SK-N-SH treated with all-trans-retinoic acid at 6 μM for 48 hours (cell line): ENCODE measurements around the gene ARHGAP8.

Experiments used
- ATAC-seq: fragments of 200-7000 bp; cut with Tn5 transposase; 3 replicates; pipeline ENCODE4 v1.9.1; 2020; ENCODE audit warnings: mild to moderate bottlenecking, moderate library complexity
- ARNTL ChIP-seq: fragments of 450-650 bp; formaldehyde crosslinking; IDR thresholded peaks from 2 replicates; pipeline ENCODE4 v1.5.0; 2020; ENCODE audit warnings: low read depth, mild to moderate bottlenecking, moderate library complexity, borderline replicate concordance
- BACH2 ChIP-seq: fragments of 250-450 bp; sonication (Bioruptor Pico); IDR thresholded peaks from 2 replicates; pipeline ENCODE4 v1.9.0; 2021; ENCODE audit warnings: mild to moderate bottlenecking, borderline replicate concordance
- CREB5 ChIP-seq: fragments of 250-450 bp; sonication (Bioruptor Pico); IDR thresholded peaks from 2 replicates; pipeline ENCODE4 v1.5.1; 2020; ENCODE audit warnings: low read depth, mild to moderate bottlenecking, moderate library complexity
- CSDC2 ChIP-seq: fragments of 250-450 bp; sonication (Bioruptor Pico); IDR thresholded peaks from 2 replicates; pipeline ENCODE4 v1.5.0; 2020; ENCODE audit warnings: mild to moderate bottlenecking, moderate library complexity
- CSRNP3 ChIP-seq: fragments of 250-450 bp; sonication (Bioruptor Pico); IDR thresholded peaks from 2 replicates; pipeline ENCODE4 v1.5.1; 2021; ENCODE audit warnings: mild to moderate bottlenecking, moderate library complexity
- ESRRG ChIP-seq: fragments of 250-450 bp; sonication (Bioruptor Pico); IDR thresholded peaks from 2 replicates; pipeline ENCODE4 v1.6.1; 2021; ENCODE audit warnings: mild to moderate bottlenecking
- GLIS3 ChIP-seq: fragments of 250-450 bp; sonication (Bioruptor Pico); IDR thresholded peaks from 2 replicates; pipeline ENCODE4 v1.5.0; 2020; ENCODE audit warnings: mild to moderate bottlenecking, moderate library complexity
- ISL1 ChIP-seq: fragments of 250-450 bp; sonication (Bioruptor Pico); IDR thresholded peaks from 2 replicates; pipeline ENCODE4 v2.1.2; 2022; ENCODE audit warnings: mild to moderate bottlenecking, moderate library complexity
- POU6F1 ChIP-seq: fragments of 250-450 bp; sonication (Bioruptor Pico); IDR thresholded peaks from 2 replicates; pipeline ENCODE4 v1.8.0; 2021; ENCODE audit warnings: low read depth, mild to moderate bottlenecking, moderate library complexity, borderline replicate concordance
- PPARA ChIP-seq: fragments of 250-450 bp; sonication (Bioruptor Pico); IDR thresholded peaks from 2 replicates; pipeline ENCODE4 v1.5.0; 2020; ENCODE audit warnings: mild to moderate bottlenecking, borderline replicate concordance
- RARB ChIP-seq: fragments of 250-450 bp; sonication (Bioruptor Pico); IDR thresholded peaks from 2 replicates; pipeline ENCODE4 v1.8.0; 2021; ENCODE audit warnings: mild to moderate bottlenecking, moderate library complexity
- SNAI2 ChIP-seq: fragments of 250-450 bp; sonication (Bioruptor Pico); IDR thresholded peaks from 2 replicates; pipeline ENCODE4 v1.5.0; 2020; ENCODE audit warnings: mild to moderate bottlenecking, moderate library complexity
- ZC3H10 ChIP-seq: fragments of 250-450 bp; sonication (Bioruptor Pico); IDR thresholded peaks from 2 replicates; pipeline ENCODE4 v1.5.1; 2021; ENCODE audit warnings: mild to moderate bottlenecking, moderate library complexity
- ZNF565 ChIP-seq: fragments of 450-650 bp; formaldehyde crosslinking; conservative IDR thresholded peaks from 2 replicates; pipeline ENCODE4 v1.5.0; 2020; ENCODE audit warnings: low read depth, mild to moderate bottlenecking, moderate library complexity
- ZNF8 ChIP-seq: fragments of 450-650 bp; formaldehyde crosslinking; IDR thresholded peaks from 2 replicates; pipeline ENCODE4 v1.5.0; 2020; ENCODE audit warnings: mild to moderate bottlenecking, moderate library complexity
- TF ChIP-seq, protein P1 (sequence below): fragments of 250-450 bp; sonication (Bioruptor Pico); IDR thresholded peaks from 2 replicates; pipeline ENCODE4 v1.8.0; 2020; ENCODE audit warnings: mild to moderate bottlenecking, moderate library complexity, borderline replicate concordance
- TF ChIP-seq, protein P2 (sequence below): fragments of 250-450 bp; sonication (Bioruptor Pico); IDR thresholded peaks from 2 replicates; pipeline ENCODE4 v1.5.0; 2020; ENCODE audit warnings: mild to moderate bottlenecking, moderate library complexity

ARHGAP8 gene

GRCh38 chr22:44732017-44732561, 20.3 kb upstream of the ARHGAP8 start (continued):
- TF ChIP-seq, protein P1, sequence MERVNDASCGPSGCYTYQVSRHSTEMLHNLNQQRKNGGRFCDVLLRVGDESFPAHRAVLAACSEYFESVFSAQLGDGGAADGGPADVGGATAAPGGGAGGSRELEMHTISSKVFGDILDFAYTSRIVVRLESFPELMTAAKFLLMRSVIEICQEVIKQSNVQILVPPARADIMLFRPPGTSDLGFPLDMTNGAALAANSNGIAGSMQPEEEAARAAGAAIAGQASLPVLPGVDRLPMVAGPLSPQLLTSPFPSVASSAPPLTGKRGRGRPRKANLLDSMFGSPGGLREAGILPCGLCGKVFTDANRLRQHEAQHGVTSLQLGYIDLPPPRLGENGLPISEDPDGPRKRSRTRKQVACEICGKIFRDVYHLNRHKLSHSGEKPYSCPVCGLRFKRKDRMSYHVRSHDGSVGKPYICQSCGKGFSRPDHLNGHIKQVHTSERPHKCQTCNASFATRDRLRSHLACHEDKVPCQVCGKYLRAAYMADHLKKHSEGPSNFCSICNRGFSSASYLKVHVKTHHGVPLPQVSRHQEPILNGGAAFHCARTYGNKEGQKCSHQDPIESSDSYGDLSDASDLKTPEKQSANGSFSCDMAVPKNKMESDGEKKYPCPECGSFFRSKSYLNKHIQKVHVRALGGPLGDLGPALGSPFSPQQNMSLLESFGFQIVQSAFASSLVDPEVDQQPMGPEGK (CRISPR knock-in tag): no peak
- TF ChIP-seq SNAI2 (CRISPR knock-in tag): no peak
- TF ChIP-seq CSDC2: no peak
- no peak for TF ChIP-seq ESRRG (CRISPR knock-in tag)
- no peak for TF ChIP-seq ARNTL (CRISPR knock-in tag)
- TF ChIP-seq ZC3H10 (CRISPR knock-in tag): no peak

GRCh38 chr22:44732661-44733060, 19.7 kb upstream of the ARHGAP8 start:
- ATAC-seq: no peak
- TF ChIP-seq SNAI2 (CRISPR knock-in tag) (no peak), ZC3H10 (CRISPR knock-in tag) (no peak), CSRNP3 (CRISPR knock-in tag) (no peak), CREB5 (CRISPR knock-in tag) (no peak), RARB (CRISPR knock-in tag) (no peak), ZNF565 (CRISPR knock-in tag) (no peak), GLIS3 (CRISPR knock-in tag) (no peak), POU6F1 (CRISPR knock-in tag) (no peak), ISL1 (CRISPR knock-in tag) (no peak), BACH2 (CRISPR knock-in tag) (no peak)
- TF ChIP-seq, protein P2, sequence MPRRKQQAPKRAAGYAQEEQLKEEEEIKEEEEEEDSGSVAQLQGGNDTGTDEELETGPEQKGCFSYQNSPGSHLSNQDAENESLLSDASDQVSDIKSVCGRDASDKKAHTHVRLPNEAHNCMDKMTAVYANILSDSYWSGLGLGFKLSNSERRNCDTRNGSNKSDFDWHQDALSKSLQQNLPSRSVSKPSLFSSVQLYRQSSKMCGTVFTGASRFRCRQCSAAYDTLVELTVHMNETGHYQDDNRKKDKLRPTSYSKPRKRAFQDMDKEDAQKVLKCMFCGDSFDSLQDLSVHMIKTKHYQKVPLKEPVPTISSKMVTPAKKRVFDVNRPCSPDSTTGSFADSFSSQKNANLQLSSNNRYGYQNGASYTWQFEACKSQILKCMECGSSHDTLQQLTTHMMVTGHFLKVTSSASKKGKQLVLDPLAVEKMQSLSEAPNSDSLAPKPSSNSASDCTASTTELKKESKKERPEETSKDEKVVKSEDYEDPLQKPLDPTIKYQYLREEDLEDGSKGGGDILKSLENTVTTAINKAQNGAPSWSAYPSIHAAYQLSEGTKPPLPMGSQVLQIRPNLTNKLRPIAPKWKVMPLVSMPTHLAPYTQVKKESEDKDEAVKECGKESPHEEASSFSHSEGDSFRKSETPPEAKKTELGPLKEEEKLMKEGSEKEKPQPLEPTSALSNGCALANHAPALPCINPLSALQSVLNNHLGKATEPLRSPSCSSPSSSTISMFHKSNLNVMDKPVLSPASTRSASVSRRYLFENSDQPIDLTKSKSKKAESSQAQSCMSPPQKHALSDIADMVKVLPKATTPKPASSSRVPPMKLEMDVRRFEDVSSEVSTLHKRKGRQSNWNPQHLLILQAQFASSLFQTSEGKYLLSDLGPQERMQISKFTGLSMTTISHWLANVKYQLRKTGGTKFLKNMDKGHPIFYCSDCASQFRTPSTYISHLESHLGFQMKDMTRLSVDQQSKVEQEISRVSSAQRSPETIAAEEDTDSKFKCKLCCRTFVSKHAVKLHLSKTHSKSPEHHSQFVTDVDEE (CRISPR knock-in tag): no peak
- TF ChIP-seq, protein P1 (CRISPR knock-in tag): no peak
- TF ChIP-seq, all 23 proteins: peak for 0

GRCh38 chr22:44733426-44734106, 18.8 kb upstream of the ARHGAP8 start:
- TF ChIP-seq CSRNP3 (CRISPR knock-in tag): no peak
- TF ChIP-seq PPARA (CRISPR knock-in tag): no peak
- TF ChIP-seq ZNF8 (CRISPR knock-in tag): no peak
- no peak for ATAC-seq
